Measurements from ENCODE around the gene THBS4.

- TF ChIP-seq ZNF146 (tag by site-specific recombination; IDR thresholded peaks at IDR 0.05) (no peak), CTCF (tag by site-specific recombination; IDR thresholded peaks at IDR 0.05) (no peak)
Measured at GRCh38 chr5:80070338-80071056, 35.3 kb downstream of the THBS4 start.

Measured in HEK293 (cell line).